DMS79 treated with DMSO at 0.1 percent for 48 hours (cell line): ENCODE data around the gene FARS2.

Source experiments
- DNase-seq: peaks from one replicate; lab custom pipeline; 2025; lab: John Stamatoyannopoulos, UW

Gene FARS2

DNA sequence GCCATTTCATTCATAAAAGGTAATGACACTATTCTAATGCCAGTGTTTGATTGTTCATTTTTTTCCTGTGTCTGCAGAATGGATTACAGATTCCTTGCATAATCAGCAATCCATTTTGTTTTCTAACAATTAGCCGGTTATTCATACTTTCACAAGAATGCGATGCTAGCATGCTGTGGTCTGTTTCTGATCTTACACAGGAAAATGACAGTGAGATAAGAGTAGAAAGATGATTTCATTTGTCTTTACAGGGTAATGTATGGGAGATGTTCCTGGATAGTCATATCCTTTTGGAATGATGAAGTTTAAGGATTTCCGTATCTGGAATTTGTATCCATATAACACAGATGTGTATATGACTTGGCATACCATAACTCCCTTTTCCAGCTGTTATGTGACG is 207.3 kb downstream of the FARS2 start:
- DNase-seq = no peak

DNA sequence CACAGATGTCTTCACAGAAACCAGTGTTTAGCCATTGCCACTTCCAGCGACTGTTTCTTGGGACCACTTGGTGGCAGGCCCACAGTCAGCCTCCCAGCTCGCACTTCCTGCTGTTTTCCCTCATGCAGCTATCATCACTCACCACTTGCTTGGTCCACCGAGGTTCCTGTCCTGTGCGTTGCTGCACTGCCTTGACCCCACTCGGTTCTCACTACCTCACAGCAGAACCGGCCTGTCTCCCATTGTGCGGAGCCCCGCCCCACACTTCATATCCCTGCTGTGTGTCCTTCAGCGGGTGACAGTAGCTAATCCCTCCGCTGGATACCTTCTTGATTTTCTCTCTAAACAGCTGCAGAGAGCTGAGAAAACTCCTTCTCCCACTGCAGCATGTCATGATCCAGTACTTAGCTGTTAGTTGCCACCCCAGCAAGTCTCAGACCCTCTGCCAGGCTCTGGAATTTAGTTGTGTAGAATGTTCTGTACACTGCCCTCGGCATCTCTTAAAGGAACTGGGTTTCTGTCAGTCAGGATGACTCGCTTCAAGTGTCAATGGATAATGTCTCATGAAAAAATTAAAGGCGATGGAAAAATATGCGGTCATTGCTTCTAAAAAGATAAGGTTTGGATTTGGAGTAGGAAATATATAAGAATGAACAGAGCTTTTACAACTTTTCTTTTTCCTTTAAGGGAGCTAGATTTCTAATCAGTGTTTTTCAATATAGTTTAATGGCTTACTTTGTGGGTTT is 208.0 kb downstream of the FARS2 start:
- no peak for DNase-seq

DNA sequence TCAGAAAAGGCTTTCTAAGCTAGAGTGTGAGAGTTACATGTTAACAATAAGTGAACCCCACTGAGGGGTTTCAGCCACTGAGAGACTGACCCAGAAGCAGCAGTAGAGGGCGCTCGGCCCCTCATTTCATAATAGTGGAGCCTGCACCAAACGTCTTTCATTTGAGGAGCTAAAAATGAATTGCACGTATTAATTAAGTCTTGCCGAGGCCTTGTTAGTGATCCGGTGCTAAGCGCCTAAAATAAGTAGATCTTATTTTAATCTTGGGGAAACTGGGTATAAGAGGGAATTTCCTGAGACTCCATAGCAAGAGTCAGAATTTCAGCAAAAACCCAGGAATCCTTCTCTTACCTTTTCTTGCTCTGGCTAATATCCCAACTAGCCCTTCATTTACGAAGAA is 209.7 kb downstream of the FARS2 start:
- DNase-seq = peak; percentile 31

DNA sequence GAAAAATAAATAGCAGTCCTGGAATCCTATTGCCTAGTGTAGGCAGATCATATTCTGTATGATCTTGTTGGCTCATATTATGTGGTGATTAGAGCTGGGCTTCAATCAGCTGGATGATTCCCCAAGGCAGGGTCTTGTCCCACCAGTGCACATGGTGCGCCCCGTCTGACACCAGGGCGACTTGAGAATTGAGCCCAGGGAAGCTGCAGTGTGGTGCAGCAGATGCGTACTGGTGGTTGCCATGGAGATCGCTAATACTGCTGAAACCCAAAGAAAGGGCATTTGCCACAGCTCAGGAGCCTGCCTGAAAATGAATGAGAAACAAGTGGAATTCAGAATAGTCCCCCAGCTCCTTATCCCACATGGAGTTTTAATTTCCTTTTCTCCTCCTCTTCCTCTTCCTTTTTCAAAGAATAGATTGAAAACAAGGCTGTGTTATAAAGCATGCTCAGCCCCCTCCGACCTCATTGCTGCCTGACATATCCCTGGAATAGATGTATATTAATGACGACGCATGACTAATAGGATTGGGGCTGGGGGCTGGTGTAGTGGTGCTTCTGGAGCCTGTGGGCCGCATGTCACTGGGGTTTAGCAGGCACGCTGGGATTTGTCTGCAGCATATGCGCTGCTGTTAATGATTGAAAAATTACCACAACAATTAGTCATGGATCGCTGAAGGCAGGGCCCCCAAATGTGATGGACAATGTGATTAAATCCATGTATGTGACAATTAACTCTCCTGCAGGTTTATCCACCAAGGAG is 210.5 kb downstream of the FARS2 start:
- no peak for DNase-seq

DNA sequence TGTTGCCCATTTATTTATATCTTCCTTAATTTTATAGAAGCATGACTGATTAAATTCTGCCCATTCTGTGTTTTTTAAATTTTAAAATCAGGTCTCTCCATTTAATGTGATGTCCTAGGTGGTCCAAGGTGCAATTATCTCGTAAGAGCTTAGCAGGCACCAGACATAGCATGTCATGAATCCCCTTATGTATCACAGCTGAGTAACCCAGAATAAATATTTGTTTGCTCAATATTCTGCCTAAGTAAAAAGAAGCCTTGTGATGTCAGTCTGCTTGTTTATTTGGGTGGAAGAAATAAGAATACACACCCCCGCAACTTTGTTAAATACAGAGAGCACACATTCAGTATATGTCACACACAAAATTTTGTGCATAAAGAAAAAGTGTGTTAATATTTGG is 211.3 kb downstream of the FARS2 start:
- DNase-seq = no peak

DNA sequence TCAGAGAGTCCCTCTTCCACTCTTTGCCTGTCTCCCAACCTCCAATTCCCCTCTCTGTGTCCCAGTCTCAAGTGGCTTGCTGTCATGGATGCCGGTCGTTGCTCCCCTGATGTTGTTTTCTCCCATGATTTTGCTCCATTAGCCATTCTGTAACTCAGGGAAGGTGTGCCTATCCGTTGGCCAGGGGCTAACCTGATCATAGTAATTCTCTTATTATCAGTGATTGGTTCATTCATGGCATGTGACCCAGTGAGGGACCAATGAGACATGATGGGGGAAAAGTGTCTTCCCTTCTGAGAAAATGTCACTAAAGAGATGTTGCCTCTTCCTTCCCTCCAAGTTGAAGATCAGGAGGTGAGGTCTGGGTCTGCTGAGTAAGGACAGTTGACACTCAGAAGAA is 214.5 kb downstream of the FARS2 start:
- no peak for DNase-seq

DNA sequence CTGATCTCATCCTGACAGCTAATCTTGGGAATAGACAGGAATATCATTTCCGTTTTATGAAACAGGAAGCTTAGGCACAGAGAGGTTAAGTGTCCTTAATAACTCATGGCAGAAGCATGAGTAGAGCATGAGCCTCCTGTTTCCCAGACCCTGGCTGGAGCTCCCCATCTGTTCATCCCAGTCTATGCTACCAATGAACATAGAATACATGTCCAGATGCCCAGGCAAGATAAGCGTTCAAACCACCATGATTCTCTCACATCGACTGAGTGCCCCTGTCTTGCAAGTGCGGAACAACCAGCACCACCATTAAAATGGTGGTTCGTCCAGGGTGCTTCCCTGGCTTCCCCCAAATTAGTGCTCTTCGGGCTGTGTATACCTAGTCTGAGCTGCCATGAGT is 217.1 kb downstream of the FARS2 start:
- no peak for DNase-seq

DNA sequence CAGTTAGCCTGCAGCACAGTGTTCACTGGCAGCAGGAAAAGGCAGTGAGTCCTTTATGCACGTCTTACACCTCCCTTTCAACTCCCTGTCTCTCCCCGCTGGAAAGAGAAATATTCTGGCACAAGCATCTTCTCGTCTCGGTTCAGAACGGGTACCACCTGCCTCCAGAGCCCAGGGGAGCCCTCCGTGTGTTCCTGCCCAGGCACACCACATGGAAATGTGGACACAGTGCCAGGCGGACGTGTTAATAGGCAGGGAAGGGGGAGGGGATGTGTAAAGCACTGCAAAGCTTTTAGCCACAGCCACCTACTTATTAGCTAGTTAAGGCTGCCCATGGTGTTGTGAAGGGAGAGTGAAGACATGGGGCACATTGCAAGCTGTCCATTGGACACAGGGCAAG is 219.7 kb downstream of the FARS2 start:
- peak; percentile 61 for DNase-seq

DNA sequence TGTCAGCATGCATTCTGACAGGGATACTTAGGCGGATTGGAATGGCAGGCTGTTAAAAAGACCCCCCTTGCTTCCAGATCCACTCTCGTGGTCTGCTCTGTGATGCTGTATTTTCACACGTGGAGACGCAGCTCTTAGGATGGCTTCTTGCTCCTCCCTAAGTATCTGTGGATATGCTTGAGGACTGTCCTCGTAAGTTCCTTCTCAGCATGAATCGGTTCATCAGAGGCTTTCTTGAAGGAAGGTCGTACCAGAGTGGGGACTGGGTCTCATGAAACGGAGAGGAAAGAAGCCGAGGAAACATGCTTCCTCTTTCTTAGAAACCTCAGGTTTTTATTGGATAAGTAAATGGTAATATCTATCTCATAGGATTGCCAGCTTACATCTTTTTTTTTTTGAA is 220.4 kb downstream of the FARS2 start:
- DNase-seq = no peak

DNA sequence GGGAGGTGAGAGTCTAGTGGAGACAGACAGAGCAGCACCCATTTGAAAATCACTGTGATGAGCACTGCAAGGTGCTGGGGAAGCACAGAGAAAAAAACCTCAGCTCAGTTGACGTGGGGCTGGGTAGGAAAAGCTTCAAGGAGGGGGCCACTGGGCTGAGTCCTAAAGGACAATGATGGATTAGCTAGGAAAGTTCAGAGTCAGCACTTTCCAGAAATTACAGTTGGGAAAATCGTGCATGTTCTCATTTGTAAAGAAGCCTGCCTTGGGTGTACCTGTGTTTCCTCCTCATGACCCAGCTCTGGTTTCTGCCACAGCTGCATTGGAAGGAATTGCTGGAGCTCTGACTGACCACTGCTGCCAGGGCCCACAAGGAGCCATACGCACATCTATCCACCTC is 221.3 kb downstream of the FARS2 start:
- DNase-seq = no peak

DNA sequence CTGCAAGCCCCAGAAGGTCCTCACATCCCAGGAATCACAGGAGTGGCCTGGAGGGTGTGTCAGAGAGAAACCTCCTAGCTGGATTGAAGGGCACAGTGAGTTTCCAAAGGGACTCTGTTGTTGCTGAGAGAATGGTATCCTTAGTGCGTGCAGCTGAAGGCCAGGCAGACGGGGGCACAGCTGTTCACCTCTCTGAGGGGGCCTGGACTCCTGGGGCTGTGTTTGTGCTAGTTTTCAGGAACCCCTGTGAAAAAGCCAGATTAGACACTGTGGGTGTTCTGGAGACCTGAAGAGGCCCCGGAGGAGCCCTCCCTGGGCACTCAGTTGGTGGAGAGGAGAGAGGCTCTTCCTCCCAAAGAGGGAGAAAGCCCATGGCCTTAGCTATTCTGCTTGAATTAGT is 223.4 kb downstream of the FARS2 start:
- no peak for DNase-seq

DNA sequence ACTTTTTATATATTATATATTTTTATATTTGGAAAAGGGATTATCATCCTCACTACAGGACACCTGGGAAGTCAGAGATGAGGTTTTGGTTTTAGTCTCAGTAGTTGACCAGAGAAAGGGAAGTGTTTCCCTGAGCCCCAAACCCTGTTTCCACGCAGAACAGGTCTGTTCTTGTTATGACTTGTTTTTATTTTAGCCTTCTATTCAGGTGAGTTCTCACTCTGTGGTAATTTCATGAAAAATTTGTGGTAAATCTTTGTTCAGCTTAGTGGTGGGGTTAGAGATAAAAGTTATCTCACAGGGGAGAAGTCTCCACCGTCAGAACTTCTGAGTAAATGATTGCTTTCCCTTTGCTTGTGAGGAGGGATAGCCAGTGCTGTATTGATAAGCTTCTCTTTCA is 224.9 kb downstream of the FARS2 start:
- DNase-seq = no peak

DNA sequence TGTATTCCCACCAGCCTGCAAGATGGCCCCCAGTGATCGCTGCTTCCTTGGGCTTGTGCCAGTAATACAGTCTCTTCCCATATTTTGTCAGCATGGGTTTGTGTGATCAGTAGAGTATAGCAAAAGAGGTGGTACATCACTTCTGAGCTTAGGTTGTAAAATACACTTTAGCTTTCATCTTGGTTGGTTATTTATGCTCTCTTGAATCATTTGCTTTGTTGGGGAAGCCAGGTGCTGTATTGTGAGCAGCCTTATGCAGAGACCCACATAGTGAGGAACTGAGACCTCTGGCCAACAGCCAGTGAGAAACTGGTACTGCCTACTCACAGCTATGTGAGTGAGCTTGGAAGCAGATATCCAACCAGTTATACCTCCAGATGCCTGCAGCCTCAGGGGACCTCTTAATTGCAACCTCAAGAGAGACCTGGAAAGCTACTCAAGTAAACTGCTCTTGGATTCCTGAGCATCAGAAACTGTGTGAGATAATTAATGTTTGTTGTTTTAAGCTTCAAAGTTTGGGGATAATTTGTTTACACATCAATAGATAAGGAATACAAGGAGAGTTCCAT is 229.3 kb downstream of the FARS2 start:
- DNase-seq = peak; percentile 86

DNA sequence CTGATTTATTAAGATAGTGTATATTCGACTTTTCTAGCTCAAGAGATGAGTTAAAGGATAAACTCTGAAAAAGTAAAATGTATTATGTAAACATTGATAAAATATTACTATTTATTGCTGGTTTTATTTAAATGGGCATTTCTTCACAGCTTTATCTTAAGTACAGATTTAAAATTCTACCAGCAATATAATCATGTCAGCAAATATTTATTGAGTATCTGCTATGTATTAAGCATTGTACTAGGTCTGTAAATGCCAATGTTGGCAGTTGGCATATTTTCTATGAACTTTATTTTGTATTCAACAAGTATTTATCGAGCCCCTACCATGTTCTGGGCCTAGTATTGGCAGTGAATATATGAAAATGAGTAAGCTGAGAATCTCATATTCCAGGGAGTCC is 231.0 kb downstream of the FARS2 start:
- DNase-seq = no peak

DNA sequence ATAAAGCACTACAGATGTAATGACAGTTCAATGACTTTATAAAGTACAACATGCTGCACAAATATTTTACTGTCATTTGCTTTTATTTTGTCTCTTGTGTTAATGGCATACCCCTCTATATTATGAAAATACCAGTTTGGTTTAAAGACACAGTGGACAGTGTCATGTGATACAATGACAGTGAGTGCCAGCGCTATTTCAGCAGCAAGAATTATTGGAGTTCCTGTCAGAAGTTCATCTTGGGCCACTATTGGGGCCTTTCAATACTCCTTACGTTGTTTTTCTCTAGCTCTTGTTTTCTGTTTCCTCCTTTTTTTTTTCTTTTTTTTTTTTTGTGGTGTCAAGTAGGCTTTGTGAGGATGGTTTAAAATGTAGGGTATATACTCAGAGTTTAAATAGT is 232.5 kb downstream of the FARS2 start:
- DNase-seq = no peak

DNA sequence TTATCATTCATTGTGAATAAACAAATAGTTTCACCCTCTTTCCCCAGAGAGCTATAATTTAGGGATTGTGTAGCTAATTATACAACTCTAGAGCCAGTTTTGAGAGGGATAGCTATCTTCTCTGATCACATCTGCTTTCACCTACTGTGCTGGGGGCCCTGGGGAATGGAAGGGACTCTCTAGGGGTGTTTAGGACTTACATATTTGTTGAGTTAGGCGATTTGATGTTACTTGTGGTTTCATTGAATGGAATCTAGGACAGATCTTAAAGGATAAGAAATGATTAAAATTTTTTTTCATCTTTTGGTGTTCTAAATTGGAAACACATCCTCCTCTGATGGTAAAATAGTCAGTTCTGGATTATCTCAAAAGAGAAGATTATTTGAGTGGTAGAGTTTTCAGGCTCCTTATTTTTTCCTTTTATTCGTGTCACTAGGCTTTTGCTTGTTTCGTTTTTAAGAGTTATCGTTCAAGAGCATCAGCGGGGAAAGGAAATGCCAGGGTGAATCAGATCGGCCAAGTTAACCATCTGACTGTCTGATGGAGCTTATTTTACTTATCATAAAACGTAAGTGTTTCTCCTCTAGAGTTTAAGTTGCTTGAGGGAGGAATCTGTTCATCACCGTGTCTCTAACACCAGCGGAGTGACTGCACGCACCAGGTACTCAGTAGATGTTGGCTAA is 236.7 kb downstream of the FARS2 start:
- no peak for DNase-seq

DNA sequence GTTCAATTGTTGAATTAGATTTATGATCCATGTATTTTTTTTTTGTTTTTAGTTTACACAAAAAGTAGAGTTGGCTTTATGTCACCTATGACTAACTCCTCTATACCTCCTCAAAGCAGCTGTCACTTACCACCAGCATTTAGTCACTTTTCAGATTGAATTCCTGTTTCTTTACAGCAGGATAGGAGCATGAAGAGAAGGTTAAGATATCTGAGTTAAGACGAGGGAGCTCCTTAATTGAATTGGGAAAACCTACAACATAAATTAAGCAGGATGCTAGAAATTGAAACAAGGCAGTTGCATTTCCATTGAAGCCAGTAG is 237.2 kb downstream of the FARS2 start:
- no peak for DNase-seq

DNA sequence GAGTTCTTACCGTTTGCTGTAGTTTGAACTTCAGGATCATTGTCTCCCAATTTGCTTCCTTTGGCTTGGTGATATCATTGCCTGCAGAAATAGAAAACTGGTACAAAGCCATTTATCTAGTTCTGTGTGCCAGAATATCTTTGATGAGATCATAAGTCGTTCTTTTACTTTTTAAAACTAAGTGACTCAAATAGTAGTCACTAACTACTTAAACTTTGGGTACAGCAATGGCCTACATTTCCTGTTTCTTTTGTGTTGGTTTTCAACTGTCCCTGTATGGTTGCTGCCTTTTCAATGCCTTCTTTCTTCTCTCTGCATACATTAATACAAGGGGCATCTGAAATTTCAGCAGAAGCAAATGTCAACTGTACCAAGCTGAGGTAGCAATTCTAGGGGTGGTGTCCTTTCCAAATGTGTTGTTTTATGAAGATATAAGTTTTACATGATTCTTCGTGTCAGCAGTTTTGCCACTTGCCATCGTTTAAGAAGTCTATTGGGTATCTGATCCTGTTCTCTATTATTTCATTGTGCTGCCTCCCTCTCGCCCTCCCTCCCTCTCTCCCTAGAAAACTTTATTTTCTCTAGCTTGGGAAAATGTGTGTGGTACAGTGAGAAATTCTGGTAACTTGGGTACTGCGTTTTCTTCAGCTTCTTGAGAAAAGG is 238.5 kb downstream of the FARS2 start:
- no peak for DNase-seq

DNA sequence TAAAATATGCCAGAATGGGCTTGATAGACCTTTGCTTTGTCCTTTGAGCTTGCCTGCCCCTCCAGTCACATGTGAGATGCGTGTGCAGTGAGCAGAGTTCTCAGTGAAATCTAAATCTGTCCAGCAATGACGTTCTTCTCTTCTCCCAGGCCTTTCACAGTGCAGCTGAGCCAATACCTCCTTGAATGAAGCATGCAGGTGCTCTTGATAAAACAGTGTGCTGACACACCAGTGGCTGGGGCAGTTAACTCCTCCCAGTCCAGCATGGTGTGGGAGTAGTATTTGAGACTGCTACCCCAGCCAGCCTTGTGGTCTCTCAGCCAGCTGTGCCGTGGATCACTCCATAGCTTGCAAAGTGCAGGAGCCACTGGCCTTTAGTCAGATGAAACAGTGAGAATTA is 240.5 kb downstream of the FARS2 start:
- DNase-seq = no peak

DNA sequence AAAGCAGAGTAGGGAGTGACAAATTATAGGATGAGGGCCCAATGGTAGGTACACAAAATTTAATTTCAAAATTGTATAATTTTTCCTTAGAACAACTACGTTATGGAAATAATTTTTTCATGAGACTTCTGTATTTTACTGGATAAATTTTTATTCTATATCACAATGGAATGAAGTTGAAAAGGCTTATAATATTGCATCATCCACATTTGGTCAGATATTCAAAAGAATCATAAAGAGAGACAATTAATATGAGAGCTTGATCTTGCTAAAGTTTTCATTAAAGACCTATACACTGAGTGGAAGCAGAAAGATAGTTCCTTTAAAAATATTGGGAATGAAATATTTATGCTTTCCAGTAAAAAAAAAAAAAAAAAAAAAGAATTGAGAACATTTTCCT is 242.8 kb downstream of the FARS2 start:
- no peak for DNase-seq

DNA sequence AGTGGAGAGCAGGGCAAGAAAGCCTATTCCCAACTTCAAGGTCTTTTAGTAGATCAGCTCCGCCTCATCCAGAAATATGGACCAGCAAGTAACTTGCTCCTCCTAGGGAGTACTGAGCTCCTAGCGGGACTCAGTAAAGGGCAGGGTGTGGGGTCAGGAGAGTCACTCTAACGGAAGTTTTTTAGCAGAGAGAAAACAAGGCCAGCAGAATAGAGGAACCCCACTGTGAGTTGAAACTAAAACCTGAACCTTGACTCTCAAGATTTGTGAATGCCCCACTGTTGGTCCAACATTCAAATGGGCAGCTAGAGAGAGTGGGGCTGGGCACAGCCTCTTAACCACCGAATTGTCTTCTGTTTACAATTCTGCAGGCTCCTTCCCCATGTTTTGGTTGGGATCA is 244.8 kb downstream of the FARS2 start:
- no peak for DNase-seq

DNA sequence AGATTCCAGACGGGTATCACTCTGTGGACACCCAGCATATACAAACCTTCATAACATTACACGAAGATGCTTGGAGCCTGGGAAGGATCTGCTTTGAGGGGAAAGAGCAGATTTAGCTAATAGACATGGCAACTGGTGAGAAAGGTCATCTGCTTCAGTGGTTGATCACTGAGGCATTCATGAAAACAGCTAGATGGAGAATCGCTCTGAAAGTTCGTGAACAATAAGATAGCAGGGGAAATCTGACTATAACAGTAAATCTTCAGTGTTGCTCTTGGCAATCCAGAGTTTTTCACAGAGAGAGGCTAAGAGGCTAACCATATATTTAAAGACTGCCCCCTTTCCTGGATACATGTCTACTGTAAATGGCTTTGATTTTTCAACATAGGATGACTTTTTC is 245.3 kb downstream of the FARS2 start:
- DNase-seq = no peak
